Fibroblast of lung (primary cell): ENCODE results near the gene CFAP46. TPM values are rescaled to one million over a fixed set of nuclear protein-coding genes. Genes with fewer than 3 reads are reported as not detected.

ENCODE experiments used
- DNase-seq, 2 donors: peaks; one replicate each; pipeline versions ENCODE4 v3.0.0 to v3.0.0-alpha.2; 2010; ENCODE audit warnings: low read depth in 2 of 2
- H2AFZ ChIP-seq: 2 replicates; pipeline ENCODE4 v1.5.1; 2012; ENCODE audit warnings: low read length, control low read depth, inconsistent platforms
- H3K27ac ChIP-seq: 2 replicates; pipeline ENCODE4 v1.5.1; 2011; ENCODE audit warnings: low read length, control low read depth; ENCODE audit not compliant: insufficient read depth
- H3K27me3 ChIP-seq: 2 replicates; pipeline ENCODE4 v1.5.1; 2011; ENCODE audit warnings: mild to moderate bottlenecking, low read length; ENCODE audit not compliant: control insufficient read depth, insufficient read depth
- H3K36me3 ChIP-seq: 2 replicates; pipeline ENCODE4 v1.5.1; 2011; ENCODE audit warnings: low read length; ENCODE audit not compliant: control insufficient read depth, insufficient read depth
- H3K4me1 ChIP-seq: 2 replicates; pipeline ENCODE4 v1.5.1; 2011; ENCODE audit warnings: low read length; ENCODE audit not compliant: control insufficient read depth, insufficient read depth; ENCODE audit errors: extremely low read depth
- H3K4me2 ChIP-seq: 2 replicates; pipeline ENCODE4 v1.5.1; 2011; ENCODE audit warnings: low read length, control low read depth; ENCODE audit not compliant: insufficient read depth; ENCODE audit errors: extremely low read depth
- H3K4me3 ChIP-seq, 4 experiments: fragments of 200-600 bp in 1 of 4; sonication (generic) in 1 of 4; replicated peaks in 1 of 4; 2 replicates each; pipeline ENCODE4 v1.5.1; 2011 to 2016; ENCODE audit warnings: low read length in 4 of 4, low read depth in 3 of 4, mild to moderate bottlenecking in 3 of 4, control low read depth in 2 of 4, inconsistent platforms in 1 of 4, mixed read lengths in 1 of 4; ENCODE audit not compliant: insufficient read depth in 1 of 4; ENCODE audit errors: control extremely low read depth in 1 of 4
- H3K79me2 ChIP-seq: 2 replicates; pipeline ENCODE4 v1.5.1; 2012; ENCODE audit warnings: mild to moderate bottlenecking, low read length, inconsistent platforms; ENCODE audit not compliant: control insufficient read depth, insufficient read depth
- H3K9ac ChIP-seq: 2 replicates; pipeline ENCODE4 v1.5.1; 2011; ENCODE audit warnings: mild to moderate bottlenecking, low read length, control low read depth; ENCODE audit not compliant: insufficient read depth
- H3K9me3 ChIP-seq: 2 replicates; pipeline ENCODE4 v1.5.1; 2012; ENCODE audit warnings: low read depth, low read length; ENCODE audit not compliant: control insufficient read depth, insufficient read depth
- H4K20me1 ChIP-seq: 2 replicates; pipeline ENCODE4 v1.5.1; 2011; ENCODE audit warnings: low read length; ENCODE audit not compliant: control insufficient read depth, insufficient read depth; ENCODE audit errors: extremely low read depth
- EZH2 ChIP-seq: IDR thresholded peaks from 2 replicates; pipeline ENCODE4 v1.5.1; 2012; ENCODE audit warnings: low read length, control low read depth, mild to moderate bottlenecking; ENCODE audit errors: missing control alignments
- polyA plus RNA-seq, 2 donors: library from polyadenylated mRNA; depleted of rRNA in 1 of 2; stranded (reverse) in 1 of 2; unstranded in 1 of 2; fragments of >200 nt; gene quantifications; 2 replicates each; pipeline ENCODE4 v1.2.1, GENCODE V29; 2011 to 2012; ENCODE audit warnings: missing spikeins in 1 of 2
- total RNA-seq: library from RNA; depleted of rRNA; stranded (reverse); fragments of >200 nt; gene quantifications from 2 replicates; pipeline ENCODE4 v1.2.1, GENCODE V29; 2014
- TF ChIP-seq, protein P1 (sequence below), 2 donors: IDR thresholded peaks in 1 of 2; conservative IDR thresholded peaks in 1 of 2; 1 replicate in 1 of 2; 2 replicates in 1 of 2; pipeline ENCODE4 v1.5.1; 2011 to 2012; ENCODE audit warnings: low read length in 2 of 2, control low read depth in 1 of 2, inconsistent platforms in 1 of 2, low read depth in 1 of 2, mild to moderate bottlenecking in 1 of 2

The CFAP46 gene
- total and polyA plus RNA-seq, 2 donors (not counting 1 experiment from before 2014, with no cell fraction given): 0.25 to 0.66 TPM

DNA sequence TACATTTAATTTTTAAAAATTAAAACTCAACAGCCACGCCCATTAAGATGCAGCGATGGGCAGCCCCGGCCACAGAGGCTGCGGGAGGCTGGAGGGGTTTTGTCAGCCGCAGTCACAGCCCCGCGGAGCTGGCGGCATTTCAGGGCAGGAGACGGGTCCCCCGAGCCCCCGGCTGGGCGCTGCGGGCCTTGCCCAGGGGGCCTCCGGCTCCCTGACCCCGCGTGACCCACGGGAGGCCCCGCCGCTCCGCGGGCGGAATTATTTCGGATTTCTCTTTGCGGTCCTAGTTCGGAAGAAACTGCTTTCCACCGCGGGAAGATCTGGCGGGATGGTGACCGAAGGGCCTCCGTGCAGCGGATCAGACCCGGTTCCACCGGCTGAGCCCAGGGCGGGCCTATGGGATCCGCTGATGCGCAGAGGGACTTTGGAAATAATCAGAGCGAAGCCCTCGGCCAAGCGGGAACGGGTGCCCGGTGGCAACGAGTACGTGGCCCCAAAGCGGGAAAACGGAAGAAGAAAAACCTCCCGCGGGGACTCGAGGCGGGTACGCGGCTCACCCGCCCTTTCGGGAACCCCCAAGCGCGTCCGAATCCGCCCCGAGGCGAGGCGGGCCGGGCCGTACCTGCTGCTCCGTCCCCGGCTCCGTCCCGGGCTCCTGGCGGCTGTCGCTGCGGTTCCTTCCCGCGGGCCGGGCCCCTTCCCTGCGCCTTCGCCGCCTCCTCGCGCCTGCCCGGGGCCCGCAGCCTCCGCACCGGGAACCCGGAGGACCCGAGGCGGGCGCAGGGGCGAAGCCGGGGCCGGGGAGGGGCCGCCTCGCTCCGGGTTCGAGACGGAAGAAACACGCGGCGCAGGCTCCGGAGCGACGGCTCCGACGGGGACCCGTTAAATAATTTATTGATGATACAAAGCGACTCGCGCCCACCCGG, 158.2 kb downstream of the CFAP46 start:
- Histone ChIP-seq H3K9ac (no peak overlapping the region), H3K36me3 (no peaks in the 10 kb centered on the region), H3K79me2 (no peaks in the 10 kb centered on the region), H3K9me3 (no peaks in the 10 kb centered on the region), H3K27me3 (peaks cover 33% of the 10 kb centered on the region), H3K4me2 (no peak overlapping the region), H4K20me1 (no peaks in the 10 kb centered on the region), H3K4me3 (no peak overlapping the region), H2AFZ (no peak overlapping the region), H3K4me1 (no peaks in the 10 kb centered on the region), H3K27ac (no peak overlapping the region)
- DNase-seq: no peak
- TF ChIP-seq EZH2: no peak
- TF ChIP-seq, protein P1, sequence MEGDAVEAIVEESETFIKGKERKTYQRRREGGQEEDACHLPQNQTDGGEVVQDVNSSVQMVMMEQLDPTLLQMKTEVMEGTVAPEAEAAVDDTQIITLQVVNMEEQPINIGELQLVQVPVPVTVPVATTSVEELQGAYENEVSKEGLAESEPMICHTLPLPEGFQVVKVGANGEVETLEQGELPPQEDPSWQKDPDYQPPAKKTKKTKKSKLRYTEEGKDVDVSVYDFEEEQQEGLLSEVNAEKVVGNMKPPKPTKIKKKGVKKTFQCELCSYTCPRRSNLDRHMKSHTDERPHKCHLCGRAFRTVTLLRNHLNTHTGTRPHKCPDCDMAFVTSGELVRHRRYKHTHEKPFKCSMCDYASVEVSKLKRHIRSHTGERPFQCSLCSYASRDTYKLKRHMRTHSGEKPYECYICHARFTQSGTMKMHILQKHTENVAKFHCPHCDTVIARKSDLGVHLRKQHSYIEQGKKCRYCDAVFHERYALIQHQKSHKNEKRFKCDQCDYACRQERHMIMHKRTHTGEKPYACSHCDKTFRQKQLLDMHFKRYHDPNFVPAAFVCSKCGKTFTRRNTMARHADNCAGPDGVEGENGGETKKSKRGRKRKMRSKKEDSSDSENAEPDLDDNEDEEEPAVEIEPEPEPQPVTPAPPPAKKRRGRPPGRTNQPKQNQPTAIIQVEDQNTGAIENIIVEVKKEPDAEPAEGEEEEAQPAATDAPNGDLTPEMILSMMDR (conservative IDR thresholded peaks at IDR 0.05 in 1 of 2, IDR thresholded peaks at IDR 0.05 in 1 of 2; ENCODE audit: low read depth in 1 of 2, low read length in 2 of 2): no peak

DNA sequence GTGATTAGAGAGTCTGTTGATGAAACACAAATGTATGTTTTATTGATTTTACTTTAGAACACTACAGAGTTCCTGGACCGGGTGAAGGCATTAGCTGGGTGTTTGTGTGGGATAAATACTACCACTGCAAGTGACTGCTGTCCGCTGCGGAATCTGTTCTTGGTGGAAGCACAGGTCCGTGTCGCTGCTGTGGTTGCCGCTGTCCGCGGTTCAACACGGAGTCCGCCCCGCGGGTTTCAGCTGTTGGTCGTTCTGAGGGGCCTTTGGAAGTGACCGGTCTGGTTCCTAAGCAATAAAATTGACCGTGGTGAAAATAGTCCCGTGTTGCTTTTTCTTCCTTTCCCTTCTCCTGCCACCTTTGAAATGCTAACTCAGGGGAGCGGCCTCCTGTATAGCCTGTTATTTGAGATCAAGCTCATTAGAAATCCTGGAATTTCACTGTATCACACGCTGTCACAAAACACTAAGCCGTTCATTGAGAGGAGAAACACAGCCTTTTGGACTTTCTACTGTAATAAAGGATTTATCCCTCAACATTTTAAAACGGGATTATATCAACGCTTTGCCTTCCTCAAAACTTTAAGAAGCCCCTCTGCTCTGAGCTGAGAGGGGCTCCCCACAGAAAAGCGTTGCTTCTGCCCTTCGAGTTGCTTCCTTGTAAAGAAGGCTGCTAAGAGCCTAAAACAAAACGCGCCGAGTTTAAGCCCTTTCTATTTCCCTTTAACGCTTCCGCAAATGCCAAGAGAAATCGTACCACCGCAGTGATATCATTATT, 159.0 kb downstream of the CFAP46 start:
- no peaks in the 10 kb centered on the region for H4K20me1 ChIP-seq

More for the DNA sequence above, 159.0 kb downstream of the CFAP46 start:
- Histone ChIP-seq H2AFZ (no peak overlapping the region), H3K4me3 (no peak overlapping the region), H3K27ac (no peak overlapping the region), H3K4me2 (no peak overlapping the region), H3K9me3 (no peaks in the 10 kb centered on the region), H3K4me1 (no peaks in the 10 kb centered on the region), H3K27me3 (peaks cover 26% of the 10 kb centered on the region), H3K9ac (no peak overlapping the region), H3K36me3 (no peaks in the 10 kb centered on the region), H3K79me2 (no peaks in the 10 kb centered on the region)
- no peak for DNase-seq
- TF ChIP-seq, protein P1 (conservative IDR thresholded peaks at IDR 0.05 in 1 of 2, IDR thresholded peaks at IDR 0.05 in 1 of 2; ENCODE audit: low read depth in 1 of 2, low read length in 2 of 2): no peak
- no peak for TF ChIP-seq EZH2
